Left ventricle myocardium inferior (tissue), 1 donor: ENCODE measurements around the gene RNF40. TPM values are rescaled to one million over a fixed set of nuclear protein-coding genes. Genes with fewer than 3 reads are reported as not detected.

Source experiments
- DNase-seq: peaks from one replicate; pipeline ENCODE4 v3.0.0-alpha.2; 2020
- H3K27ac ChIP-seq: fragments of 200-600 bp; replicated peaks from 2 replicates; pipeline ENCODE4 v1.8.0; 2021
- H3K27me3 ChIP-seq: fragments of 200-600 bp; 2 replicates; pipeline ENCODE4 v1.8.0; 2021; ENCODE audit warnings: low read depth
- H3K36me3 ChIP-seq: fragments of 200-600 bp; 2 replicates; pipeline ENCODE4 v1.8.0; 2021
- H3K4me1 ChIP-seq: fragments of 200-600 bp; 2 replicates; pipeline ENCODE4 v1.8.0; 2021
- H3K4me3 ChIP-seq: fragments of 200-600 bp; 2 replicates; pipeline ENCODE4 v1.8.0; 2021; ENCODE audit warnings: mild to moderate bottlenecking, moderate library complexity
- H3K9me3 ChIP-seq: fragments of 200-600 bp; replicated peaks from 2 replicates; pipeline ENCODE4 v1.8.0; 2021
- CTCF ChIP-seq: fragments of 200-600 bp; IDR thresholded peaks from 2 replicates; pipeline ENCODE4 v1.8.0; 2021; ENCODE audit warnings: antibody characterized with exemption, mild to moderate bottlenecking, borderline replicate concordance
- intact Hi-C: fragments of 100-400 bp; cut with micrococcal nuclease; formaldehyde crosslinking; loops from one replicate; pipeline ENCODE4 v1.11.0; 2022
- total RNA-seq: library from RNA; stranded (reverse); fragmentation: NEBNext Ultra II Directional; extraction: Animal tissue kit (Norgen Biotek cat#: 25700); gene quantifications from one replicate; pipeline ENCODE4 v1.2.1, GENCODE V29; 2021
- donor health status: DM: no; HTN: yes; CAD: no; lungs with severe emphysema.

The RNF40 gene
- total RNA-seq, 1 donor from 2014 or later = 35.6 TPM

- intact Hi-C loops = no loop called here
- Histone ChIP-seq H3K36me3 (peaks cover 21% of the 10 kb centered on the region), H3K27ac (peak overlapping the region; percentile 74)
These were observed 17.9 kb upstream of the RNF40 start for GRCh38 chr16:30744183-30744582.

GRCh38 chr16:30745082-30745481 is 17.0 kb upstream of the RNF40 start:
- no peak for TF ChIP-seq CTCF
- DNase-seq = no peak
- H3K4me1 ChIP-seq = peaks cover 43% of the 10 kb centered on the region

More at GRCh38 chr16:30744183-30744582, 17.9 kb upstream of the RNF40 start:
- no peaks in the 10 kb centered on the region for H3K9me3 ChIP-seq
- no peak for TF ChIP-seq CTCF
- peak; percentile 33 for DNase-seq
- H3K4me1 ChIP-seq = peaks cover 43% of the 10 kb centered on the region
- H3K4me3 ChIP-seq = no peak overlapping the region
- H3K27me3 ChIP-seq = no peaks in the 10 kb centered on the region

GRCh38 chr16:30746638-30747175 is 15.4 kb upstream of the RNF40 start:
- Histone ChIP-seq H3K27me3 (no peaks in the 10 kb centered on the region), H3K4me1 (peaks cover 26% of the 10 kb centered on the region), H3K36me3 (peaks cover 24% of the 10 kb centered on the region), H3K27ac (no peak overlapping the region), H3K9me3 (no peaks in the 10 kb centered on the region), H3K4me3 (no peak overlapping the region)
- intact Hi-C loops = no loop called here
- DNase-seq = no peak
- no peak for TF ChIP-seq CTCF

More at GRCh38 chr16:30745082-30745481, 17.0 kb upstream of the RNF40 start:
- Histone ChIP-seq H3K4me3 (no peak overlapping the region), H3K27me3 (no peaks in the 10 kb centered on the region), H3K36me3 (peaks cover 12% of the 10 kb centered on the region), H3K27ac (peak overlapping the region; percentile 74), H3K9me3 (no peaks in the 10 kb centered on the region)
- intact Hi-C loops = no loop called here

- Histone ChIP-seq H3K27me3 (no peaks in the 10 kb centered on the region), H3K4me1 (peaks cover 21% of the 10 kb centered on the region), H3K4me3 (peak overlapping the region; percentile 92), H3K9me3 (no peaks in the 10 kb centered on the region), H3K36me3 (peaks cover 30% of the 10 kb centered on the region), H3K27ac (peak overlapping the region; percentile 83)
- no peak for TF ChIP-seq CTCF
- DNase-seq = no peak
- intact Hi-C loops = no loop called here
These were observed 14.8 kb upstream of the RNF40 start for GRCh38 chr16:30747331-30747730.

- Histone ChIP-seq H3K4me3 (peak within 1 kb of the TSS; percentile 92), H3K36me3 (peaks cover 37% of the 10 kb centered on the region), H3K4me1 (peaks cover 21% of the 10 kb centered on the region), H3K27ac (peak within 1 kb of the TSS; percentile 83), H3K9me3 (no peaks in the 10 kb centered on the region), H3K27me3 (no peaks in the 10 kb centered on the region)
- intact Hi-C loops = no loop called here
- DNase-seq = peak; percentile 100
- no peak for TF ChIP-seq CTCF
These were observed 14.1 kb upstream of the RNF40 start, which contains the start of gene PHKG2 for GRCh38 chr16:30747799-30748633. PHKG2 (plus strand) TSS chr16:30748425; CDS start chr16:30748821, 396 bp downstream.
